ENCODE measurements around the gene FHAD1.

The FHAD1 gene

DNA sequence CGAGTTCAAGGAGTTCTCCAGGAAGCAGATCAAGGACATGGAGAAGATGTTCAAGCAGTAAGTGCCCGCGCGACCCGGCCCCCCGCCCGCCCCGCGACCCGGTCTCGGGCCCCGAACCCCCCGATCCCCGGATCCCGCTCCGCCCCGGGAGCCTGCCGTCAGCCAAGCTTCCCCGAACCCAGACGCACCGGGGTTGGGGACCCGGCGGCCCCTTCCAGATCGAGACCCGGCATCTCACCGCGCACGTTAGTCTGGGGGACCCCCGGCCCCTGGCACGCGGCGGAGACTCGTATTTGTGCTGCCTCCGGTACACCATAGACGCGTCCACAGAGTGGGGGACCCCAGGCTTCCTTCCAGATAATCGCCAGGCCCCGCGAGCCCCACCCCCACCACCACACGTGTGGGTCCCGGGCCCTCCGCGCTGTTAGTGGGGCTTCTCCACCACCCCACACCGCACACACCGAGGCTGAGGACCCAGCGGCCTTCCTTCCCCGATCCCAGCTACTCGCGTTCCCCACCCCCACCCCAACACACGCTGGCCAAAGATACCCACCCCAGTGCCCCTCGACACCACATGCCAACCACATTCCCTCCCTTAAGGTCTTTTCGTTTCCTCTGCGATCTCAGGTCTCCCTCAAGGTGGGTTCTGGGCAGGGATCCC is 163.3 kb downstream of the FHAD1 start:
- Histone ChIP-seq H3K9me3 (ENCODE audit: control insufficient read depth, insufficient read depth, low read length) (no peaks in the 10 kb centered on the region), H3K27me3 (ENCODE audit: control insufficient read depth, insufficient read depth, low read length) (no peaks in the 10 kb centered on the region; the same call in 1 of the 2 replicates), H3K4me3 (ENCODE audit: low read length) (peak overlapping the region; percentile 96), H3K4me1 (ENCODE audit: control insufficient read depth, insufficient read depth, low read length) (peaks cover 6% of the 10 kb centered on the region), H3K36me3 (ENCODE audit: control insufficient read depth, insufficient read depth, low read length) (no peaks in the 10 kb centered on the region), H3K27ac (ENCODE audit: low read length) (no peak overlapping the region)
- WGBS (ENCODE audit: insufficient coverage, insufficient read length) = no CpG with 5 or more reads among the region's 53 CpGs
- no peak for DNase-seq (ENCODE audit: low read depth, low spot score)

DNA sequence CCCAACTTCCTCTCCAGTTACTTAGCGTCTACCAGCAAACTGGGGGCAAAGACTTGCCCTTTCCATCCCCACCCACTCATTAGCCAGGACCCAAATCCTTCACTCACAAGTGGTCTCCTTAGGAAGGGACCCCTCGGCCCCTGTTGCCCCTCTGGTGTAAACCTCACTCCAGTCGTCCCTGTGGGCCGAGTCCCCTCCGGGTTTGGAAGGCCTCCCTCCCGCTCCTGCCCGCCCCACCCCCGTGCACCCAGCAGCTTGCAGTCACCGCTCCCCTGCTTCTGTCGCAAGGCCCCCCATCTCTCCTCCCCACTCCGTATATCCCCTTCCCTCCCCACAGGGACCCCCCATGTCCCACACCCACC is 163.8 kb downstream of the FHAD1 start:
- Histone ChIP-seq H3K9me3 (ENCODE audit: control insufficient read depth, insufficient read depth, low read length) (no peaks in the 10 kb centered on the region), H3K27me3 (ENCODE audit: control insufficient read depth, insufficient read depth, low read length) (no peaks in the 10 kb centered on the region; the same call in 1 of the 2 replicates), H3K4me3 (ENCODE audit: low read length) (peak overlapping the region; percentile 96; the same call in 1 of the 2 replicates), H3K4me1 (ENCODE audit: control insufficient read depth, insufficient read depth, low read length) (peaks cover 6% of the 10 kb centered on the region), H3K36me3 (ENCODE audit: control insufficient read depth, insufficient read depth, low read length) (no peaks in the 10 kb centered on the region), H3K27ac (ENCODE audit: low read length) (no peak overlapping the region)
- DNase-seq (ENCODE audit: low read depth, low spot score) = no peak
- WGBS (ENCODE audit: insufficient coverage, insufficient read length) = no CpG with 5 or more reads among the region's 11 CpGs

DNA sequence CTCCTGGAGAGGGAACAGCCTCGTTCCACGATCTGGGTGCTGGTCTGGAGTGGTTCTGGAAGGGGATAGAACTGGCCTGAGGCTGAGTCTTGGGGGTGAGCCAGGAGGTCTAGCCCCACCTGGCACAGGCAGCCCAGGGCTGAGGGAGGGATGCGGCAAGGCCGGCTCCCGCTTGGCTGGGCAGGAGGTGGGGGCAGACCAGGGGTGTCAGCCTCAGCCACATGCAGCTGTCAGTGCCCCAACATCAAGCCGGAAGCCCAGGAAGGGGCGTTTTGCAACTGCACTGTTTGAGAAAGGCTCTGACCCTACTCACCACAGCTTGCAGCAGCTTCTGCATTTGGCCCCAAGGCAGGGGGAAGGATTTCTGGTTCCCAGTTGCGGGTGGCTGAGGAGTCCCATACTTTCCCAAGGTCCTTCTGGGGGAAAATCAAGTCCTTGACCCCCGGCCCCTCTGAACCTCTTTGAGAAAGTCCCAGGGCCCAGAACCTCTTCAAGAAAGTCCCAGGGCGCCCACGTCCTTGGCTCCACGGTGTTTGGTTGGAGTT is 164.6 kb downstream of the FHAD1 start:
- no peaks in the 10 kb centered on the region for H3K9me3 ChIP-seq (ENCODE audit: control insufficient read depth, insufficient read depth, low read length)
- no peaks in the 10 kb centered on the region for H3K36me3 ChIP-seq (ENCODE audit: control insufficient read depth, insufficient read depth, low read length)
- WGBS (ENCODE audit: insufficient coverage, insufficient read length) = no CpG with 5 or more reads among the region's 12 CpGs
- DNase-seq (ENCODE audit: low read depth, low spot score) = no peak
- H3K4me1 ChIP-seq (ENCODE audit: control insufficient read depth, insufficient read depth, low read length) = peaks cover 8% of the 10 kb centered on the region
- no peak overlapping the region for H3K4me3 ChIP-seq (ENCODE audit: low read length)
- H3K27ac ChIP-seq (ENCODE audit: low read length) = no peak overlapping the region
- no peaks in the 10 kb centered on the region; the same call in 1 of the 2 replicates for H3K27me3 ChIP-seq (ENCODE audit: control insufficient read depth, insufficient read depth, low read length)

DNA sequence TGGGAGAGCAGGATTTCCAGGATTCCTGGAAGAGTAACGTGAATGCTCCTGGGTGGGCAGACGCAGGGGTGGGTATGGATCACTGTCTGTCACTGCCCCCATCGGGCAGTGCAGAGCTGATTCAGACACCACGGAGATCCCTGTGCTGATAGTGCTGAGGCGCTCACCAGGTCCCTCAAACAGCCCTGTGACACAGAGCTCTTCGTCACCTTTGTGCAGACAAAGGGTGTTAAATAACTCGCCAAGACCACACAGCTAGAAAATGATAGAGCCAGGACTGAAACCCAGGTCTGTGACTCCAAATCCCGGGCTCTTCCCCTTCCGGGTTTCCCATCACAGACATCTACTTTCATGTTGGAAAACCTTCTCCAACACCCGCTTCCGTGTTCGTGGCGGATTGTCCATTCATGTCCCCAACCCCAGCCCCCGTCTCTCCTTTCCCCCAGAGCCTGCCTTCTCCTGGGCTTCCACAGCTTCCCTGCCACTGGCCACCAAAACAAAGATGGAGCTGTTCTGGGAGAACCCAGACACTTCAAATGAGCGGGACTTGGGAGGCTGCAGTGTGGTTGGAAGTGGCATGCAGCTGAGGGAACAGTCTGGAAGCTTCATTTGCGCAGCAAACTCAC is 165.3 kb downstream of the FHAD1 start:
- WGBS (ENCODE audit: insufficient coverage, insufficient read length) = no CpG with 5 or more reads among the region's 16 CpGs
- no peak for DNase-seq (ENCODE audit: low read depth, low spot score)
- H3K4me3 ChIP-seq (ENCODE audit: low read length) = no peak overlapping the region
- no peaks in the 10 kb centered on the region for H3K36me3 ChIP-seq (ENCODE audit: control insufficient read depth, insufficient read depth, low read length)
- H3K4me1 ChIP-seq (ENCODE audit: control insufficient read depth, insufficient read depth, low read length) = peaks cover 8% of the 10 kb centered on the region
- H3K27me3 ChIP-seq (ENCODE audit: control insufficient read depth, insufficient read depth, low read length) = no peaks in the 10 kb centered on the region; the same call in 1 of the 2 replicates
- H3K27ac ChIP-seq (ENCODE audit: low read length) = no peak overlapping the region
- no peaks in the 10 kb centered on the region for H3K9me3 ChIP-seq (ENCODE audit: control insufficient read depth, insufficient read depth, low read length)

DNA sequence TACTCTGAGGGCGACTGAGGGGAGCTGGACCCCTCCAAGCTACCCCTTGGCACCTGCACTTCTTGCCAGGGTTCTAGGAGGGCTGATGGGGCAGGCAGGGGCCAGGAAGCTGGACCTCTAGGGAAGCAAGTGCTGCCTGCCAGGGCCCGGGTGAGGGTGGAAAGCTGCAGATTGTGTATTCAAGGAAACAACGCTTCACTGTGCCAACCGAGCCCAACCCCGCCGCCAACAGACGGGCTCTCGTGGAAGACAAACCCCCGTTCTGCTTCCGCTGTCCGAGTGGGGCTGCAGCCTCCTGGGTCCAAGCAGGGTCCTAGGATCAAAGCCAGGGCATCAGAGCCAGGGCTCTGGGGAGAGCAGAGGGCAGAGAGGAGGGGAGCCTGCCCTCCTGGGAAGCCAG is 165.8 kb downstream of the FHAD1 start:
- no peaks in the 10 kb centered on the region for H3K36me3 ChIP-seq (ENCODE audit: control insufficient read depth, insufficient read depth, low read length)
- peaks cover 8% of the 10 kb centered on the region for H3K4me1 ChIP-seq (ENCODE audit: control insufficient read depth, insufficient read depth, low read length)
- H3K27ac ChIP-seq (ENCODE audit: low read length) = no peak overlapping the region
- H3K9me3 ChIP-seq (ENCODE audit: control insufficient read depth, insufficient read depth, low read length) = no peaks in the 10 kb centered on the region
- H3K27me3 ChIP-seq (ENCODE audit: control insufficient read depth, insufficient read depth, low read length) = no peaks in the 10 kb centered on the region; the same call in 1 of the 2 replicates
- no peak overlapping the region for H3K4me3 ChIP-seq (ENCODE audit: low read length)
- DNase-seq (ENCODE audit: low read depth, low spot score) = no peak
- no CpG with 5 or more reads among the region's 11 CpGs for WGBS (ENCODE audit: insufficient coverage, insufficient read length)

DNA sequence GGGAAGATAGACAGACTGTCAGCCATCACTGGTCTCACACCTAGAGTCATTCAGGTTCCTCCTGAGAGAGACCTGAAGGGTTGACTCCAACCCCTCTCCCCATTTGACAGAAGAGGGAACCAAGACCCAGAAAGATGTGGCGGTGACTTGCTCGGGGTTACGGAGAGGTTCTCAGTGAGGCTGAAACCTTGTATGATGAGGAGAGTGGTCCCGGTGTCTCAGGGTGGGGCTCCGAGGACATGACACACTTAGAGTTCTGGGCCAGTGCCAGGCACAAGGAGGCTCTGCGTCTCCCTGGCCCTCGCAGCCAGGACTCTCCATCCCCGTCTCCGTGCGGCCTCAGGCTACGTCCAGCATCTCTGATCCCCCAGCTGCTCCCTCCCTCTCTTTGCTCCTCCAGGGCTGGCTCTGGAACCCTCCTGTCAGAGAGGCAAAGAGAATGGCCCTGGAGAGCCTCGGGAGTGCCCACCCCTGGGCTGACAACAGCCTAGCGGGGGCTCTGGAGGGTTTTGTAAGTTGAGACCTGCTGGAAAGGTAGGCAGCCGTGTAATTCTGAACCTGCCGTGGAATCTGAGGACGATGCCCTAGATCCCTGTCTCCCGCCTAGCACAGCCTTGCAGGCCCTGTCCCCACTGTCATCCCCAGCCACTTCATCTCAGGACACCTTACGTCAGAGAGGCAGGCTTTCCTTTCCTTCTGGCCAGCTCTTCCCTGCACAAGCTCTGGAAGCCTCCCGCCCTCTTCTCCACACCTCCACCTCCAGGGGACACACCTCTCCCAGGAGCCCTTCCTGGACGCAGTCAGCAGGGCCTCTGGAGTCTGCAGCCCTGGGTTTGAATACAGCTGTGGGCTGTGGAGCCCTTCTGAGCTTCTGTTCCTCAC is 166.8 kb downstream of the FHAD1 start:
- Histone ChIP-seq H3K9me3 (ENCODE audit: control insufficient read depth, insufficient read depth, low read length) (no peaks in the 10 kb centered on the region), H3K4me1 (ENCODE audit: control insufficient read depth, insufficient read depth, low read length) (peaks cover 5% of the 10 kb centered on the region), H3K36me3 (ENCODE audit: control insufficient read depth, insufficient read depth, low read length) (no peaks in the 10 kb centered on the region), H3K4me3 (ENCODE audit: low read length) (no peak overlapping the region), H3K27ac (ENCODE audit: low read length) (no peak overlapping the region), H3K27me3 (ENCODE audit: control insufficient read depth, insufficient read depth, low read length) (no peaks in the 10 kb centered on the region; the same call in 1 of the 2 replicates)
- DNase-seq (ENCODE audit: low read depth, low spot score) = no peak
- no CpG with 5 or more reads among the region's 20 CpGs for WGBS (ENCODE audit: insufficient coverage, insufficient read length)

DNA sequence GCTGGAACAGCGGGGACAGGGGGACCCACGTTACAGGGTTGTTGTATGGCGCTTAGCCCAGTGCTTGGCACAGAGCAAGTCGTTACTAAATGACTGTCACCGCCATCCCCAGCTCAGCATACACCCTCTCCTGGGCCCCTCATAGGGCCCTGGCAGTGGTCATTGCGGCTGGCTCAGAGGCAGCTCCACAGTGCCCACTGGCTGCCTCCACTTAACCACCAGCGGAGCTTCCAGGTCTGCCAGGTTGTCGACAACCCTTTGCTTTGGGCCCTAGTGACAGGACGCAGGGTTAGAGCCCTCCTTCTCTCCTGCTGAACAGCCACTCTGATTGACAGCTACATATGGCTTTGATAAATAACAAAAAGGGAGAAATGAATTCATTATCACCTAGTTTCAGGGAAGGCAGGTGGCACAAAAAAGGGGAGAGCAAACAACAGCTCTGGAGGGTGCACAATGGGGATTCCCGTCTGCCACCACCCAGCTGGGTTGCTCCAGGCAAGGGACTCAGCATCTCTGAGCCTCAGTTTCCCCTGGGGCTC is 167.5 kb downstream of the FHAD1 start:
- whole genome bisulfite sequencing (ENCODE audit: insufficient coverage, insufficient read length) = no CpG with 5 or more reads among the region's 10 CpGs
- no peaks in the 10 kb centered on the region; the same call in 1 of the 2 replicates for H3K27me3 ChIP-seq (ENCODE audit: control insufficient read depth, insufficient read depth, low read length)
- DNase-seq (ENCODE audit: low read depth, low spot score) = no peak
- no peak overlapping the region for H3K27ac ChIP-seq (ENCODE audit: low read length)
- no peak overlapping the region for H3K4me3 ChIP-seq (ENCODE audit: low read length)
- H3K4me1 ChIP-seq (ENCODE audit: control insufficient read depth, insufficient read depth, low read length) = peaks cover 5% of the 10 kb centered on the region
- no peaks in the 10 kb centered on the region for H3K36me3 ChIP-seq (ENCODE audit: control insufficient read depth, insufficient read depth, low read length)
- no peaks in the 10 kb centered on the region for H3K9me3 ChIP-seq (ENCODE audit: control insufficient read depth, insufficient read depth, low read length)

DNA sequence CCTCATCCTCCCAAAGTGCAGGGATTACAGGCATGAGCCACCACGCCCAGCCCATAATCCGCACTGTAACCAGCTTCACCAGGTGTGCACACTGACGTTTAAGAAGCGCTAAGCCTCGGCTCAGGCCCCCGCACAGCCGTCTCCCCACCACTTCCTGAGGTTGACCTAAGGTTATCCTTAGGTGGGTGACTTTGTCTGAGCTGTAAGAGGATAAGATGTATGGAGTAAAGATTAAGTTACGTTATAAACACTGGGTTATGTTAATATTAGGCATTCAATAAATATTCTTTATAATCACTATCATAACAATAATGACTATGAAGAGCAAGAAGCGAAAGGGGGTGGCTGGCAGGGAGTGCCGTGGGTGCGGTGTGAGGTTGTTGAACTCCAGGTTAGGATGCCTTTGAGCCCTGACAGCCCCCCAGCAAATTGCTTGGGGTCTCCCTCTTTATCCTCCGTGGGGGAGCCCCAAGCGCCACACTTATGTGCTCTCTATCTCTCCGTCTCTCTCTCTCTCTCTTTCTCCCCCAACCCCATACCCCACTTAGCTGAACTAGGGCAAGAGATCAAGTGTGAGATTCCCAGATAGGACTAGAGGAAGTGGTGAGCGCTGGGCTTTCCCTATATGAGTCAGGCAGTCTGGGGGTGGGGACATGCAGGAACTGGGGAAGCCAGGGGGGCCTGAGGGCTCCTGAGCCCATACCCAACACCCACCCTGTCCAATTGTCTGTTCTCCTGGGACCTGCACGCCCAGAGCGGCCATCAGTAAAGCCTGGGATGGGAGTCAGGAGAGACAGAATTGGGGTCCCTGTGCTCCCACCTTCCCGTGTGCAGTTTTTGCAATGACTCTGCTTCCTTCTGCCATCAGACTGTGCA is 170.3 kb downstream of the FHAD1 start:
- Histone ChIP-seq H3K27me3 (ENCODE audit: control insufficient read depth, insufficient read depth, low read length) (no peaks in the 10 kb centered on the region), H3K9me3 (ENCODE audit: control insufficient read depth, insufficient read depth, low read length) (no peaks in the 10 kb centered on the region), H3K36me3 (ENCODE audit: control insufficient read depth, insufficient read depth, low read length) (0 out of 2 replicates have a peak, but pooled peaks cover 2% of the 10 kb centered on the region), H3K4me1 (ENCODE audit: control insufficient read depth, insufficient read depth, low read length) (peaks cover 1% of the 10 kb centered on the region; the same call in 1 of the 2 replicates), H3K4me3 (ENCODE audit: low read length) (no peak overlapping the region), H3K27ac (ENCODE audit: low read length) (no peak overlapping the region)
- WGBS (ENCODE audit: insufficient coverage, insufficient read length) = no CpG with 5 or more reads among the region's 18 CpGs
- DNase-seq (ENCODE audit: low read depth, low spot score) = no peak

DNA sequence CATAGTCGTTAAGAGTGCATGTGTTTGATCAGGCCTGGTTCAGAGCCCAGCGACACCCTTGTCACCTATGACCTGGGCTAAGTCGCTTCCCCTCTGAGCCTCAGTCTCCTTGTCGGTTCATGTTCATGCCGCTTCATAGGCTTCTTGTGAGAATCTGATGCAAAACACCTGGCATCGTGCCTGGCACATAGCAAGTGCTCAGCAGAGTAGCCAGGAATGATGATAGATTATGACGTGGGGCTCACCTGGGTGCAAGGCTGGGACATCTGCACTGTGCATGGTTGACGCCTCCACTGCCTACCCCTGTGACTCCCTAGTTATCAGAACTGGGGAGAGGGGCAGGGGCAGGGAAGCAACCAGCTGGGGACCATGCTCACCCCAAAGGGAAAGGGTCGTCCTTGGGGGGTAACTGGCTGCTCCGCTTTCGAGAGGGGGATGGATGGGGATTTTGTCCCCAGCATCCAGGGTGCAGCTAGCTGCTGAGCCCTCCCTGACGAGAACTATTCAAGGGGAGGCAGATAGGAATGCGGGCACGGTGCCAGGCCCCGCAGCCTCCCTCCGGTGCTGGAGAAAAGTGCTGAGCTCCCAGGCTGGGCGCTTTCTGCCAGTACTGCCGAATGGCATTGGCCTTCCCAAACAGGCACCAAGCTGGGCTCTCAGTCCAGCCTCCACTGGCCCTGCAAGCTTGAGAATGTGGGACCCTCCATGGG is 171.9 kb downstream of the FHAD1 start:
- peaks cover 1% of the 10 kb centered on the region; the same call in 1 of the 2 replicates for H3K4me1 ChIP-seq (ENCODE audit: control insufficient read depth, insufficient read depth, low read length)
- no peak overlapping the region for H3K4me3 ChIP-seq (ENCODE audit: low read length)
- no CpG with 5 or more reads among the region's 18 CpGs for WGBS (ENCODE audit: insufficient coverage, insufficient read length)
- no peak for DNase-seq (ENCODE audit: low read depth, low spot score)
- no peak overlapping the region for H3K27ac ChIP-seq (ENCODE audit: low read length)
- no peaks in the 10 kb centered on the region for H3K9me3 ChIP-seq (ENCODE audit: control insufficient read depth, insufficient read depth, low read length)
- no peaks in the 10 kb centered on the region for H3K27me3 ChIP-seq (ENCODE audit: control insufficient read depth, insufficient read depth, low read length)
- 0 out of 2 replicates have a peak, but pooled peaks cover 2% of the 10 kb centered on the region for H3K36me3 ChIP-seq (ENCODE audit: control insufficient read depth, insufficient read depth, low read length)

Measured in iPS DF 6.9 (cell line).